Vagina (tissue), 2 donors: Measurements from ENCODE around the gene BIN1.

Experiments
- POLR2A ChIP-seq, 2 donors: fragments of 450-650 bp; IDR thresholded peaks; one replicate each; pipeline ENCODE4 v1.6.1; 2017; ENCODE audit warnings: antibody characterized with exemption in 2 of 2, mild to moderate bottlenecking in 2 of 2, moderate library complexity in 2 of 2
- POLR2AphosphoS5 ChIP-seq, 2 donors: sonication (generic); formaldehyde crosslinking; IDR thresholded peaks; one replicate each; pipeline ENCODE4 v1.9.0; 2017; ENCODE audit warnings: antibody characterized with exemption in 2 of 2, mild to moderate bottlenecking in 2 of 2, low read depth in 1 of 2; ENCODE audit not compliant: insufficient read depth in 1 of 2
- TF ChIP-seq, protein P1 (sequence below), 3 experiments: fragments of 450-650 bp in 2 of 3; fragments of 200-600 bp in 1 of 3; sonication (generic) in 1 of 3; IDR thresholded peaks; one replicate each; pipeline ENCODE4 v1.5.1; 2017 to 2019; ENCODE audit warnings: antibody characterized with exemption in 3 of 3, mild to moderate bottlenecking in 2 of 3, moderate library complexity in 2 of 3

DNA sequence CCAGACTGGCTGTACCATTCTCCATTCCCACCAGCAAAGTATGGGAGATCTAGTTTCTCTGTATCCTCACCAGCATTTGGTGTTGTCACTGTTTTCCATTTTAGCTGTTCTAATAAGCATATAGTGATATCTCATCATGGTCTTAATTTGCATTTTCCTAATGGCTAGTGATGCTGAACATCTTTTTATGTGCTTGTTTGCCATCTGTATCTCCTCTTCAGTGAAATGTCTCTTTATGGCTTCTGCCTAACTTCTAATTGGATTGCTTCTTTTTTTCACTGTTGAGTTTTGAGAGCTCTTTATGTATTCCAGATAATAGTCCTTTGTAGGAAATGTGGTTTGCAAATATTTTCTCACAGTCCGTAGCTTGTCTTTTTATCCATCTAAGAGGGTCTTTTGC, 18.9 kb upstream of the BIN1 start:
- TF ChIP-seq, protein P1, sequence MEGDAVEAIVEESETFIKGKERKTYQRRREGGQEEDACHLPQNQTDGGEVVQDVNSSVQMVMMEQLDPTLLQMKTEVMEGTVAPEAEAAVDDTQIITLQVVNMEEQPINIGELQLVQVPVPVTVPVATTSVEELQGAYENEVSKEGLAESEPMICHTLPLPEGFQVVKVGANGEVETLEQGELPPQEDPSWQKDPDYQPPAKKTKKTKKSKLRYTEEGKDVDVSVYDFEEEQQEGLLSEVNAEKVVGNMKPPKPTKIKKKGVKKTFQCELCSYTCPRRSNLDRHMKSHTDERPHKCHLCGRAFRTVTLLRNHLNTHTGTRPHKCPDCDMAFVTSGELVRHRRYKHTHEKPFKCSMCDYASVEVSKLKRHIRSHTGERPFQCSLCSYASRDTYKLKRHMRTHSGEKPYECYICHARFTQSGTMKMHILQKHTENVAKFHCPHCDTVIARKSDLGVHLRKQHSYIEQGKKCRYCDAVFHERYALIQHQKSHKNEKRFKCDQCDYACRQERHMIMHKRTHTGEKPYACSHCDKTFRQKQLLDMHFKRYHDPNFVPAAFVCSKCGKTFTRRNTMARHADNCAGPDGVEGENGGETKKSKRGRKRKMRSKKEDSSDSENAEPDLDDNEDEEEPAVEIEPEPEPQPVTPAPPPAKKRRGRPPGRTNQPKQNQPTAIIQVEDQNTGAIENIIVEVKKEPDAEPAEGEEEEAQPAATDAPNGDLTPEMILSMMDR (IDR thresholded peaks at IDR 0.05): no peak
- TF ChIP-seq POLR2A (IDR thresholded peaks at IDR 0.05) (no peak), POLR2AphosphoS5 (IDR thresholded peaks at IDR 0.05; ENCODE audit: insufficient read depth in 1 of 2, low read depth in 1 of 2) (no peak)
